Tibial artery (tissue), 4 donors: ENCODE results near the gene CYRIA.

Experiments
- DNase-seq, 2 donors: peaks; one replicate each; pipeline ENCODE4 v3.0.0-alpha.2; 2019
- H3K27ac ChIP-seq, 2 donors: fragments of 200-600 bp; sonication (generic) in 1 of 2; 1 replicate in 1 of 2; 2 replicates in 1 of 2; pipeline ENCODE4 v1.5.1; 2018 to 2019; ENCODE audit warnings: mild to moderate bottlenecking in 1 of 2
- H3K27me3 ChIP-seq, 2 donors: fragments of 200-600 bp; sonication (generic) in 1 of 2; one replicate each; pipeline versions ENCODE4 v1.5.1 to v1.6.0; 2016 to 2019
- H3K36me3 ChIP-seq, 3 donors: fragments of 200-600 bp; sonication (generic) in 2 of 3; one replicate each; pipeline ENCODE4 v1.5.1; 2016 to 2019; ENCODE audit warnings: mild to moderate bottlenecking in 2 of 3
- H3K4me1 ChIP-seq, 4 donors: fragments of 200-600 bp; sonication (generic) in 2 of 4; 1 replicate in 3 of 4; 2 replicates in 1 of 4; pipeline ENCODE4 v1.5.1; 2016 to 2019
- H3K4me3 ChIP-seq, 2 donors: fragments of 200-600 bp; sonication (generic) in 1 of 2; 1 replicate in 1 of 2; 2 replicates in 1 of 2; pipeline ENCODE4 v1.5.1; 2018 to 2019; ENCODE audit warnings: mild to moderate bottlenecking in 2 of 2
- H3K9me3 ChIP-seq, 3 donors: fragments of 200-600 bp; sonication (generic) in 1 of 3; one replicate each; pipeline ENCODE4 v1.5.1; 2016 to 2019
- CTCF ChIP-seq, 2 experiments: fragments of 200-600 bp in 1 of 2; fragments of 450-650 bp in 1 of 2; IDR thresholded peaks; one replicate each; pipeline ENCODE4 v1.5.1; 2017 to 2019; ENCODE audit warnings: antibody characterized with exemption in 2 of 2, mild to moderate bottlenecking in 1 of 2, moderate library complexity in 1 of 2
- intact Hi-C: fragments of 100-400 bp; cut with DNase I; formaldehyde crosslinking; loops from one replicate; pipeline ENCODE4 v1.15.0; 2023; ENCODE audit warnings: low total_unique reads

Gene CYRIA

GRCh38 chr2:16661936-16662839, 3.4 kb downstream of the CYRIA start:
- Histone ChIP-seq H3K9me3 (no peaks in the 10 kb centered on the region), H3K27me3 (peaks cover 0 to 17% of the 10 kb centered on the region in 2 donors), H3K4me3 (no peak overlapping the region), H3K4me1 (peaks cover 0 to 34% (median 17%) of the 10 kb centered on the region in 4 donors), H3K36me3 (no peaks in the 10 kb centered on the region), H3K27ac (no peak overlapping the region)
- DNase-seq = peak in 1 of 2 donors; percentile 54
- intact Hi-C loops = no loop called here
- TF ChIP-seq CTCF (IDR thresholded peaks at IDR 0.05) = no peak

GRCh38 chr2:16661526-16661925, 4.1 kb downstream of the CYRIA start:
- TF ChIP-seq CTCF (IDR thresholded peaks at IDR 0.05) = no peak
- Histone ChIP-seq H3K4me1 (peaks cover 0 to 33% (median 21%) of the 10 kb centered on the region in 4 donors), H3K27me3 (peaks cover 0 to 17% of the 10 kb centered on the region in 2 donors), H3K36me3 (no peaks in the 10 kb centered on the region), H3K9me3 (no peaks in the 10 kb centered on the region), H3K27ac (no peak overlapping the region), H3K4me3 (no peak overlapping the region)
- no peak for DNase-seq
- intact Hi-C loops = no loop called here

GRCh38 chr2:16660556-16660955, 5.1 kb downstream of the CYRIA start:
- H3K36me3 ChIP-seq = no peaks in the 10 kb centered on the region
- H3K4me1 ChIP-seq = peaks cover 0 to 30% (median 22%) of the 10 kb centered on the region in 4 donors
- intact Hi-C loops = no loop called here
- DNase-seq = no peak
- no peak overlapping the region for H3K27ac ChIP-seq
- H3K9me3 ChIP-seq = no peaks in the 10 kb centered on the region
- no peak overlapping the region for H3K4me3 ChIP-seq
- H3K27me3 ChIP-seq = peaks cover 0 to 17% of the 10 kb centered on the region in 2 donors
- TF ChIP-seq CTCF (IDR thresholded peaks at IDR 0.05) = no peak

- Histone ChIP-seq H3K36me3 (no peaks in the 10 kb centered on the region), H3K4me1 (peaks cover 0 to 28% (median 19%) of the 10 kb centered on the region in 4 donors), H3K4me3 (no peak overlapping the region), H3K27me3 (peaks cover 0 to 14% of the 10 kb centered on the region in 2 donors), H3K27ac (no peak overlapping the region), H3K9me3 (no peaks in the 10 kb centered on the region)
- DNase-seq = no peak
- no peak for TF ChIP-seq CTCF (IDR thresholded peaks at IDR 0.05)
- intact Hi-C loops = no loop called here
Observed at GRCh38 chr2:16660114-16660513, 5.5 kb downstream of the CYRIA start.

GRCh38 chr2:16658076-16658739, 7.4 kb downstream of the CYRIA start:
- H3K4me1 ChIP-seq = peaks cover 0 to 20% (median 9%) of the 10 kb centered on the region in 4 donors
- no peak overlapping the region for H3K4me3 ChIP-seq
- intact Hi-C loops = no loop called here

More at GRCh38 chr2:16658076-16658739, 7.4 kb downstream of the CYRIA start:
- Histone ChIP-seq H3K27me3 (peaks cover 0 to 3% of the 10 kb centered on the region in 2 donors), H3K36me3 (no peaks in the 10 kb centered on the region), H3K27ac (peak overlapping the region in 1 of 2 donors; percentile 31), H3K9me3 (no peaks in the 10 kb centered on the region)
- no peak for TF ChIP-seq CTCF (IDR thresholded peaks at IDR 0.05)
- no peak for DNase-seq
